ENCODE results near the gene S100A7.

- TF ChIP-seq POLR2A (IDR thresholded peaks at IDR 0.05; ENCODE audit: extremely low read depth, insufficient read length) (no peak), CTCF (IDR thresholded peaks at IDR 0.05; ENCODE audit: low read depth, low read length) (no peak), MYC (IDR thresholded peaks at IDR 0.05; ENCODE audit: low read depth, low read length) (no peak), MAX (IDR thresholded peaks at IDR 0.05; ENCODE audit: low read depth, low read length) (no peak)
Measured at GRCh38 chr1:153506831-153507413, 46.5 kb upstream of the S100A7 start.

Measured in NB4 (cell line).